ENCODE measurements around the gene LST1. TPM values are rescaled to one million over a fixed set of nuclear protein-coding genes. Genes with fewer than 3 reads are reported as not detected.

The LST1 gene
- total and polyA plus RNA-seq, 12 donors = 5.8 to 67.8 (median 20.7) TPM

GRCh38 chr6:31578184-31579118 lies 7.6 kb upstream of the LST1 start:
- Histone ChIP-seq H3K27me3 (no peaks in the 10 kb centered on the region), H3K9me3 (replicated peaks in 1 of 3) (no peaks in the 10 kb centered on the region), H3K4me3 (no peak overlapping the region), H3K4me1 (replicated peaks in 1 of 2) (peaks cover 4 to 5% of the 10 kb centered on the region in 2 donors), H3K27ac (no peak overlapping the region), H3K36me3 (replicated peaks in 1 of 2) (no peaks in the 10 kb centered on the region)
- DNase-seq = no peak
- TF ChIP-seq POLR2A (IDR thresholded peaks at IDR 0.05) (no peak), CTCF (IDR thresholded peaks at IDR 0.05) (no peak)
- intact Hi-C loops (cut with DNase I) = no loop called here
- WGBS, 4 donors = 85 to 89% (median 87%) methylated on average over 9 to 12 of the region's 12 CpGs

- H3K36me3 ChIP-seq (replicated peaks in 1 of 2) = no peaks in the 10 kb centered on the region
- no peaks in the 10 kb centered on the region for H3K27me3 ChIP-seq
- 87 to 94% (median 92%) methylated on average over 3 of the region's 3 CpGs for WGBS, 4 donors
- TF ChIP-seq CTCF (IDR thresholded peaks at IDR 0.05) (no peak), POLR2A (IDR thresholded peaks at IDR 0.05) (no peak)
- intact Hi-C loops (cut with DNase I) = no loop called here
- DNase-seq = no peak
- no peaks in the 10 kb centered on the region for H3K9me3 ChIP-seq (replicated peaks in 1 of 3)
- H3K4me1 ChIP-seq (replicated peaks in 1 of 2) = peaks cover 4 to 5% of the 10 kb centered on the region in 2 donors
- no peak overlapping the region for H3K27ac ChIP-seq
- H3K4me3 ChIP-seq = no peak overlapping the region
These were observed 7.0 kb upstream of the LST1 start for GRCh38 chr6:31579119-31579505.

DNA sequence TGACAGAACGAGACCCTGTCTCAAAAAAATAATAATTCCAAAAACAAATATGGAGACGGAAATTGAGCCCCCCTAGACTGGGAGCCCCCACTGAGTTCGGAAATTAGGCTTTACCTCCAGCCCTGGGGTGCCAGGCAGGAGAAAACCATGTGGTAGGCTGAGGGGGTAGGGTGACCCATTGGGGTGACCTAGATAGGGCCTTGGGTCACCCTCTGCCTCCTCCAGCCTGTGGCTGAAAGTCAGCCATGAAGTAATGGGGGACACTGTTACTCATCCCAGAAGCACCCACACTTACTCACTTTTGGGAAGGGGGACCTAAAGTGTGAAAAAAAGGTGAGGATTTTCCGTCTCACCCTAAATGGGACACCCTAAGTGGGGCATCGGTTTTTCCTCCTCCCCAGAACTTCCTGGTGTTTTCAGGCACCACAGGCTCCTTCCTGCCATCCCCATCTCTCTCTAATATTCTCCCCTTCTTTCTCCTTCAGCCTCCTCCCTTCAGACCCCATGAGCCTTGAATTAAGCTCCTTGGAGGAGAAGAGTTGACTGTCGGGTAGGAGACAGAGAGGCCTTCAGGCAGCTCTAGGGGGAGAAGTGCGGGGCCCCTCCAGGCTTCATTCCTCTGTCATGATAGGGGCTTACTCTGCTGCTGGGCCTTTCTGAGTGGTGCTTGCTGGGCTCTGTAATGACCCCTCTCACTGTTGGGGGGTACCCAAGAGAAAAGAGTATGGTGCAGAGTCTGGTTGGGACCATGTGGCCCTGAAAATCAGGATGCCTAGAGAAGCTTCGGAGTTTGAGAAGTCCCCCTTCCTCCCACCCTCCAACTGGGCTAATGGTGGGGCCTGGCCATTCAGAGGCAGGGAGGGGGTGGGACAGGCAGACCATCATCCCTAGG lies 6.3 kb upstream of the LST1 start:
- H3K9me3 ChIP-seq (replicated peaks in 1 of 3) = no peaks in the 10 kb centered on the region
- DNase-seq = no peak
- peaks cover 4 to 5% of the 10 kb centered on the region in 2 donors for H3K4me1 ChIP-seq (replicated peaks in 1 of 2)
- H3K4me3 ChIP-seq = no peak overlapping the region
- H3K27me3 ChIP-seq = no peaks in the 10 kb centered on the region
- WGBS, 4 donors = 87 to 90% (median 89%) methylated on average over 8 of the region's 8 CpGs
- no peak overlapping the region for H3K27ac ChIP-seq
- no peaks in the 10 kb centered on the region for H3K36me3 ChIP-seq (replicated peaks in 1 of 2)
- intact Hi-C loops (cut with DNase I) = no loop called here
- TF ChIP-seq POLR2A (IDR thresholded peaks at IDR 0.05) (no peak), CTCF (IDR thresholded peaks at IDR 0.05) (no peak)

DNA sequence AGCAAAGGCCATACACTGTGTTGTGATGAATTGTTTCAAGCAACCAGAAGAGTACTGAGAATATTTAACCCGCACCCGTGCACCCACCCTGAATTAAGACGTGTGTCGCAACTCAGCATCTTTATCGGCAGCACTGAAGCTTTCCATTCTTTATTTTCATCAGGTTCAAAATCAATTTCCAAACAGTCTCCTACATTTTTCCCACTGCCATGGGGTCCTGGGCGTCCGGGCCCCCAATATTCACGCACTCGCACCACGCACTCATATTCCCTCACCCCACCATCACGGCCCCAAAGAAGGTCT lies 5.7 kb upstream of the LST1 start:
- WGBS, 4 donors = 34 to 40% (median 38%) methylated on average over 11 of the region's 11 CpGs

More for the DNA sequence above, 5.7 kb upstream of the LST1 start:
- Histone ChIP-seq H3K9me3 (replicated peaks in 1 of 3) (no peaks in the 10 kb centered on the region), H3K4me1 (replicated peaks in 1 of 2) (peaks cover 4 to 5% of the 10 kb centered on the region in 2 donors), H3K27ac (peak overlapping the region in 3 of 5 donors; percentile 45 to 77 (median 75)), H3K4me3 (peak overlapping the region in 2 of 4 donors; percentile 54 to 59), H3K36me3 (replicated peaks in 1 of 2) (no peaks in the 10 kb centered on the region), H3K27me3 (no peaks in the 10 kb centered on the region)
- intact Hi-C loops (cut with DNase I) = no loop called here
- no peak for DNase-seq
- no peak for TF ChIP-seq CTCF (IDR thresholded peaks at IDR 0.05)
